CD14-positive monocyte (primary cell): ENCODE measurements around the gene CHCHD6. TPM values are rescaled to one million over a fixed set of nuclear protein-coding genes. Genes with fewer than 3 reads are reported as not detected.

Experiments
- DNase-seq, 3 donors: peaks; one replicate each; pipeline ENCODE4 v3.0.0-alpha.2; 2011 to 2022
- H2AFZ ChIP-seq: 2 replicates; pipeline ENCODE4 v1.6.0; 2012; ENCODE audit warnings: mild to moderate bottlenecking, low read depth, low read length, inconsistent platforms; ENCODE audit not compliant: insufficient read depth, poor library complexity, severe bottlenecking
- H3K27ac ChIP-seq, 2 donors: 1 replicate in 1 of 2; 2 replicates in 1 of 2; pipeline ENCODE4 v1.5.1; 2012 to 2013; ENCODE audit warnings: low read length in 2 of 2, control low read depth in 1 of 2, inconsistent platforms in 1 of 2, low read depth in 1 of 2, mild to moderate bottlenecking in 1 of 2
- H3K27me3 ChIP-seq, 2 donors: one replicate each; pipeline versions ENCODE4 v1.6.0 to v1.6.1; 2011 to 2013; ENCODE audit warnings: low read length in 2 of 2; ENCODE audit not compliant: control insufficient read depth in 2 of 2, insufficient read depth in 2 of 2
- H3K36me3 ChIP-seq, 2 donors: replicated peaks in 1 of 2; 1 replicate in 1 of 2; 2 replicates in 1 of 2; pipeline versions ENCODE4 v1.5.1 to v1.6.1; 2012 to 2013; ENCODE audit warnings: low read length in 2 of 2, control low read depth in 1 of 2, inconsistent platforms in 1 of 2, mild to moderate bottlenecking in 1 of 2; ENCODE audit not compliant: insufficient read depth in 2 of 2, control insufficient read depth in 1 of 2
- H3K4me1 ChIP-seq, 2 donors: 1 replicate in 1 of 2; 2 replicates in 1 of 2; pipeline versions ENCODE4 v1.5.1 to v1.6.1; 2012 to 2013; ENCODE audit warnings: low read length in 2 of 2, control low read depth in 1 of 2, inconsistent platforms in 1 of 2, mild to moderate bottlenecking in 1 of 2, moderate library complexity in 1 of 2; ENCODE audit not compliant: insufficient read depth in 2 of 2, control insufficient read depth in 1 of 2
- H3K4me2 ChIP-seq: replicated peaks from 2 replicates; pipeline ENCODE3; 2012; ENCODE audit warnings: low read length, moderate library complexity, mild to moderate bottlenecking; ENCODE audit not compliant: poor library complexity, severe bottlenecking; ENCODE audit errors: extremely low read depth
- H3K4me3 ChIP-seq, 3 experiments: fragments of 200-600 bp in 1 of 3; sonication (generic) in 1 of 3; replicated peaks in 1 of 3; 1 replicate in 2 of 3; 2 replicates in 1 of 3; pipeline ENCODE4 v1.5.1; 2011 to 2013; ENCODE audit warnings: low read length in 3 of 3, mild to moderate bottlenecking in 3 of 3, control low read depth in 2 of 3, low read depth in 2 of 3, inconsistent platforms in 1 of 3, moderate library complexity in 1 of 3
- H3K79me2 ChIP-seq: 2 replicates; pipeline ENCODE4 v1.6.0; 2012; ENCODE audit warnings: mild to moderate bottlenecking, control low read depth, inconsistent platforms, low read length, moderate library complexity; ENCODE audit not compliant: insufficient read depth
- H3K9ac ChIP-seq: 2 replicates; pipeline ENCODE4 v1.6.0; 2017; ENCODE audit warnings: low read length, mild to moderate bottlenecking; ENCODE audit not compliant: insufficient read depth, poor library complexity, severe bottlenecking
- H3K9me3 ChIP-seq, 2 donors: replicated peaks in 1 of 2; 1 replicate in 1 of 2; 2 replicates in 1 of 2; pipeline versions ENCODE4 v1.5.1 to v1.6.1; 2012 to 2013; ENCODE audit warnings: low read length in 2 of 2, control low read depth in 1 of 2; ENCODE audit not compliant: control insufficient read depth in 1 of 2, insufficient read depth in 1 of 2
- H4K20me1 ChIP-seq: 2 replicates; pipeline ENCODE4 v1.6.0; 2012; ENCODE audit warnings: mild to moderate bottlenecking, low read length, control low read depth, moderate library complexity; ENCODE audit not compliant: insufficient read depth
- H3K27ac Mint-ChIP-seq, 7 donors: one replicate each; pipeline ENCODE4 v1.8.0; 2020; ENCODE audit warnings: mild to moderate bottlenecking in 7 of 7, mixed read lengths in 7 of 7, moderate library complexity in 6 of 7, inconsistent platforms in 2 of 7
- H3K27me3 Mint-ChIP-seq, 3 donors: one replicate each; pipeline ENCODE4 v1.8.0; 2021 to 2022; ENCODE audit warnings: low read depth in 3 of 3, mild to moderate bottlenecking in 3 of 3, mixed read lengths in 3 of 3, moderate library complexity in 3 of 3, inconsistent platforms in 1 of 3
- H3K36me3 Mint-ChIP-seq, 2 donors: one replicate each; pipeline ENCODE4 v1.8.0; 2020; ENCODE audit warnings: mixed read lengths in 2 of 2, inconsistent platforms in 1 of 2, mild to moderate bottlenecking in 1 of 2
- H3K4me1 Mint-ChIP-seq: one replicate; pipeline ENCODE4 v1.8.0; 2020; ENCODE audit warnings: mild to moderate bottlenecking, mixed read lengths
- H3K4me3 Mint-ChIP-seq, 2 donors: one replicate each; pipeline ENCODE4 v1.8.0; 2020; ENCODE audit warnings: mild to moderate bottlenecking in 2 of 2, mixed read lengths in 2 of 2, moderate library complexity in 1 of 2
- H3K9me3 Mint-ChIP-seq, 7 donors: one replicate each; pipeline ENCODE4 v1.8.0; 2020 to 2022; ENCODE audit warnings: mixed read lengths in 7 of 7, mild to moderate bottlenecking in 6 of 7, moderate library complexity in 6 of 7, inconsistent platforms in 2 of 7
- WGBS: methylation state at CpG from one replicate; pipeline ENCODE4 v1.1.5; 2013; ENCODE audit warnings: missing lambda C conversion rate; ENCODE audit not compliant: insufficient coverage; 5-methylcytosine and 5-hydroxymethylcytosine counted together
- intact Hi-C, 2 donors: fragments of 100-400 bp; cut with micrococcal nuclease; formaldehyde crosslinking; loops; one replicate each; pipeline versions ENCODE4 v1.15.0 to v1.15.1; 2023
- polyA plus RNA-seq, 3 donors: library from polyadenylated mRNA; depleted of rRNA in 1 of 3; unstranded in 2 of 3; stranded (reverse) in 1 of 3; fragments of 300-500 nt in 2 of 3; fragments of >200 nt in 1 of 3; fragmentation: Illumina TruSeq in 2 of 3; gene quantifications; 1 replicate in 2 of 3; 2 replicates in 1 of 3; pipeline ENCODE4 v1.2.3, GENCODE V29; 2012 to 2021
- TF ChIP-seq, protein P1 (sequence below): fragments of 200-600 bp; IDR thresholded peaks from one replicate; pipeline ENCODE4 v1.8.0; 2022; ENCODE audit warnings: antibody characterized with exemption, mild to moderate bottlenecking

CHCHD6 gene
- polyA plus RNA-seq, 3 donors: 1.1 to 1.8 (median 1.8) TPM

- no peak overlapping the region for H3K4me2 ChIP-seq
- H3K4me1 ChIP-seq: no peaks in the 10 kb centered on the region
- TF ChIP-seq, protein P1, sequence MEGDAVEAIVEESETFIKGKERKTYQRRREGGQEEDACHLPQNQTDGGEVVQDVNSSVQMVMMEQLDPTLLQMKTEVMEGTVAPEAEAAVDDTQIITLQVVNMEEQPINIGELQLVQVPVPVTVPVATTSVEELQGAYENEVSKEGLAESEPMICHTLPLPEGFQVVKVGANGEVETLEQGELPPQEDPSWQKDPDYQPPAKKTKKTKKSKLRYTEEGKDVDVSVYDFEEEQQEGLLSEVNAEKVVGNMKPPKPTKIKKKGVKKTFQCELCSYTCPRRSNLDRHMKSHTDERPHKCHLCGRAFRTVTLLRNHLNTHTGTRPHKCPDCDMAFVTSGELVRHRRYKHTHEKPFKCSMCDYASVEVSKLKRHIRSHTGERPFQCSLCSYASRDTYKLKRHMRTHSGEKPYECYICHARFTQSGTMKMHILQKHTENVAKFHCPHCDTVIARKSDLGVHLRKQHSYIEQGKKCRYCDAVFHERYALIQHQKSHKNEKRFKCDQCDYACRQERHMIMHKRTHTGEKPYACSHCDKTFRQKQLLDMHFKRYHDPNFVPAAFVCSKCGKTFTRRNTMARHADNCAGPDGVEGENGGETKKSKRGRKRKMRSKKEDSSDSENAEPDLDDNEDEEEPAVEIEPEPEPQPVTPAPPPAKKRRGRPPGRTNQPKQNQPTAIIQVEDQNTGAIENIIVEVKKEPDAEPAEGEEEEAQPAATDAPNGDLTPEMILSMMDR: no peak
- no peak overlapping the region for H3K27ac ChIP-seq
- H3K27me3 ChIP-seq: no peaks in the 10 kb centered on the region
- H3K27me3 Mint-ChIP-seq: no peaks in the 10 kb centered on the region
- no peak overlapping the region for H3K27ac Mint-ChIP-seq
- H3K36me3 ChIP-seq: no peaks in the 10 kb centered on the region
- WGBS: 83% methylated on average over 1 of the region's 3 CpGs
- H4K20me1 ChIP-seq: no peaks in the 10 kb centered on the region
- no peaks in the 10 kb centered on the region for H3K4me1 Mint-ChIP-seq
- H3K4me3 Mint-ChIP-seq: no peak overlapping the region
- H3K36me3 Mint-ChIP-seq: no peaks in the 10 kb centered on the region
- intact Hi-C loops: no loop called here
- no peak overlapping the region for H3K9ac ChIP-seq
- no peak overlapping the region for H3K4me3 ChIP-seq
- H2AFZ ChIP-seq: no peak overlapping the region
- DNase-seq: no peak
- H3K9me3 Mint-ChIP-seq: peaks cover 0 to 6% (median 3%) of the 10 kb centered on the region in 7 donors
- H3K9me3 ChIP-seq: no peaks in the 10 kb centered on the region
- H3K79me2 ChIP-seq: no peaks in the 10 kb centered on the region
Observed at GRCh38 chr3:126777366-126777765, 73.3 kb downstream of the CHCHD6 start.

- H3K36me3 ChIP-seq: no peaks in the 10 kb centered on the region
- 100% methylated on average over 1 of the region's 1 CpG for WGBS
- no peaks in the 10 kb centered on the region for H3K4me1 ChIP-seq
- Mint-ChIP-seq H3K9me3 (no peaks in the 10 kb centered on the region), H3K4me1 (peaks cover 3% of the 10 kb centered on the region), H3K27me3 (peaks cover 0 to 1% (median 0%) of the 10 kb centered on the region in 3 donors), H3K27ac (no peak overlapping the region), H3K36me3 (no peaks in the 10 kb centered on the region), H3K4me3 (no peak overlapping the region)
- no peaks in the 10 kb centered on the region for H3K9me3 ChIP-seq
- DNase-seq: no peak
- H3K27ac ChIP-seq: no peak overlapping the region
- no peaks in the 10 kb centered on the region for H4K20me1 ChIP-seq
- H3K4me3 ChIP-seq: no peak overlapping the region
- H3K9ac ChIP-seq: no peak overlapping the region
- intact Hi-C loops: no loop called here
- TF ChIP-seq, protein P1: no peak
- no peaks in the 10 kb centered on the region for H3K79me2 ChIP-seq
- no peak overlapping the region for H3K4me2 ChIP-seq
- no peak overlapping the region for H2AFZ ChIP-seq
- H3K27me3 ChIP-seq: no peaks in the 10 kb centered on the region
Observed at GRCh38 chr3:126780666-126781065, 76.6 kb downstream of the CHCHD6 start.
